Activated CD4-positive, CD25-positive, alpha-beta regulatory T cell treated with anti-CD3 and anti-CD28 coated beads, Interleukin-2, amount 50 U/mL, for 16 hours (primary cell): ENCODE results near the gene NDC80.
"Not testable (repeated sequence)": the region's sequence is repeated elsewhere in the genome, so short reads cannot be mapped to it uniquely, and the experiment has no call there.

ENCODE experiments used
- DNase-seq: peaks from one replicate; pipeline ENCODE4 v3.0.0-alpha.2; 2020; ENCODE audit warnings: low read depth, low spot score

The NDC80 gene

GRCh38 chr18:2625217-2625616 is 53.9 kb downstream of the NDC80 start:
- no peak for DNase-seq

- no peak for DNase-seq
These were observed 56.5 kb downstream of the NDC80 start for GRCh38 chr18:2627821-2628276.

GRCh38 chr18:2629003-2629402 is 57.6 kb downstream of the NDC80 start:
- no peak for DNase-seq

GRCh38 chr18:2635586-2635985 is 64.2 kb downstream of the NDC80 start:
- DNase-seq = no peak

GRCh38 chr18:2636126-2636631 is 64.8 kb downstream of the NDC80 start:
- no peak for DNase-seq

- no peak for DNase-seq
These were observed 70.3 kb downstream of the NDC80 start for GRCh38 chr18:2641638-2642037.

GRCh38 chr18:2642771-2643170 is 71.4 kb downstream of the NDC80 start:
- DNase-seq = no peak

- no peak for DNase-seq
These were observed 73.2 kb downstream of the NDC80 start for GRCh38 chr18:2644535-2644934.

GRCh38 chr18:2651981-2652380 is 80.6 kb downstream of the NDC80 start:
- no peak for DNase-seq

- no peak for DNase-seq
These were observed 82.1 kb downstream of the NDC80 start for GRCh38 chr18:2653467-2653866.

- no peak for DNase-seq
These were observed 83.0 kb downstream of the NDC80 start for GRCh38 chr18:2654169-2654927.

- peak; percentile 56 for DNase-seq
These were observed 83.5 kb downstream of the NDC80 start for GRCh38 chr18:2654928-2655177.

GRCh38 chr18:2655178-2655953 is 84.0 kb downstream of the NDC80 start, which contains the start of gene SMCHD1:
SMCHD1 (plus strand) TSS chr18:2655726; CDS start chr18:2656076, 350 bp downstream.
- DNase-seq = peak; percentile 82

- no peak for DNase-seq
These were observed 84.5 kb downstream of the NDC80 start for GRCh38 chr18:2655954-2656236.

- no peak for DNase-seq
These were observed 85.1 kb downstream of the NDC80 start for GRCh38 chr18:2656237-2656980.

GRCh38 chr18:2656981-2657512 is 85.7 kb downstream of the NDC80 start:
- no peak for DNase-seq

- no peak for DNase-seq
These were observed 86.6 kb downstream of the NDC80 start for GRCh38 chr18:2657788-2658458.

GRCh38 chr18:2660849-2661248 is 89.5 kb downstream of the NDC80 start:
- DNase-seq = not testable (repeated sequence)

- not testable (repeated sequence) for DNase-seq
These were observed 90.9 kb downstream of the NDC80 start for GRCh38 chr18:2662288-2662687.

GRCh38 chr18:2662990-2663389 is 91.6 kb downstream of the NDC80 start:
- no peak for DNase-seq
